Measurements from ENCODE around the gene CPN2. TPM values are rescaled to one million over a fixed set of nuclear protein-coding genes. Genes with fewer than 3 reads are reported as not detected.
A peak's percentile ranks its signal among the peaks of the same experiment; 100 is the strongest.

Gene CPN2
- total RNA-seq, 1 experiment from 2014 or later = 0.09 TPM

DNA sequence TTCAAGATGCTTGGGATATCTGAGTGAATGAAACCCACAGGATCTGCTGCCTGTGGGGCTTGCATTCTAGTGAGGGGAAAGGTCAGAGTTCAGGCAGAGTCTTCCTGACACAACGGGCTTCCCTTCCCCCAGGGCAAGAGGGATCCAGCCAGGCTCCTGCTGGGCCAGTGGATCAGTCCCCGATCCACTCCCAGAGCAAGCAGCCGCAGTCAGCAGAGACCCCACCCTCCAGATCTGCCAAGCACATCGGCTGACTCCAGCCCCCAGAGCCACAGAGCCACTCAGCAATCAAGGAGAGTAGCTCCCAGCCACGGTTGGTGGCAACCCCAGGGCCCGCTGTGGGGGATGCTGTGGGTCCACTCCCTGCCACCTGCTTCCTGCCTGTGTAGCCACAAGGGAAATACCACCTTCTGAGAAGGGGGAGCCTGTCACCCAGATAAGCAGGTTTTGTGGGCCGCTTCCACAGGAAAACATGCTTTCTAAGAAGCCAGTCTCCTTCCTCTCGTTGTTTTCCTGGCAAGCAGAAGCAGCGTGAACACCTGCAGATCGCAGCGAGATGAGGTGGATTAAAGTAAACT, 44.9 kb downstream of the CPN2 start:
- H3K4me3 Mint-ChIP-seq = no peak overlapping the region
- peak overlapping the region; percentile 34; the same call in 1 of the 2 replicates for H3K27ac Mint-ChIP-seq
- peaks cover 47% of the 10 kb centered on the region for H3K4me1 Mint-ChIP-seq
- ChIA-PET CTCF (interaction anchor here (1.0 to 2.5 kb wide), 3 partner anchors 9 to 12 kb away, joined by 3 to 14 read pairs (median 6); no protein-coding TSS in a partner anchor), POLR2A (no interaction called here)
- H3K9me3 Mint-ChIP-seq = no peaks in the 10 kb centered on the region
- TF ChIP-seq, protein P1, sequence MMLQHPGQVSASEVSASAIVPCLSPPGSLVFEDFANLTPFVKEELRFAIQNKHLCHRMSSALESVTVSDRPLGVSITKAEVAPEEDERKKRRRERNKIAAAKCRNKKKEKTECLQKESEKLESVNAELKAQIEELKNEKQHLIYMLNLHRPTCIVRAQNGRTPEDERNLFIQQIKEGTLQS (CRISPR knock-in tag; conservative IDR thresholded peaks at IDR 0.05) = no peak
- TF ChIP-seq, protein P2, sequence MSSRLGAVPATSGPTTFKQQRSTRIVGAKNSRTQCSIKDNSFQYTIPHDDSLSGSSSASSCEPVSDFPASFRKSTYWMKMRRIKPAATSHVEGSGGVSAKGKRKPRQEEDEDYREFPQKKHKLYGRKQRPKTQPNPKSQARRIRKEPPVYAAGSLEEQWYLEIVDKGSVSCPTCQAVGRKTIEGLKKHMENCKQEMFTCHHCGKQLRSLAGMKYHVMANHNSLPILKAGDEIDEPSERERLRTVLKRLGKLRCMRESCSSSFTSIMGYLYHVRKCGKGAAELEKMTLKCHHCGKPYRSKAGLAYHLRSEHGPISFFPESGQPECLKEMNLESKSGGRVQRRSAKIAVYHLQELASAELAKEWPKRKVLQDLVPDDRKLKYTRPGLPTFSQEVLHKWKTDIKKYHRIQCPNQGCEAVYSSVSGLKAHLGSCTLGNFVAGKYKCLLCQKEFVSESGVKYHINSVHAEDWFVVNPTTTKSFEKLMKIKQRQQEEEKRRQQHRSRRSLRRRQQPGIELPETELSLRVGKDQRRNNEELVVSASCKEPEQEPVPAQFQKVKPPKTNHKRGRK (CRISPR knock-in tag; IDR thresholded peaks at IDR 0.05; ENCODE audit: borderline replicate concordance) = no peak
- 0 out of 2 replicates have a peak, but pooled peaks have one; percentile 12 for TF ChIP-seq ZNF423 (CRISPR knock-in tag; IDR thresholded peaks at IDR 0.05)
- TF ChIP-seq, protein P3, sequence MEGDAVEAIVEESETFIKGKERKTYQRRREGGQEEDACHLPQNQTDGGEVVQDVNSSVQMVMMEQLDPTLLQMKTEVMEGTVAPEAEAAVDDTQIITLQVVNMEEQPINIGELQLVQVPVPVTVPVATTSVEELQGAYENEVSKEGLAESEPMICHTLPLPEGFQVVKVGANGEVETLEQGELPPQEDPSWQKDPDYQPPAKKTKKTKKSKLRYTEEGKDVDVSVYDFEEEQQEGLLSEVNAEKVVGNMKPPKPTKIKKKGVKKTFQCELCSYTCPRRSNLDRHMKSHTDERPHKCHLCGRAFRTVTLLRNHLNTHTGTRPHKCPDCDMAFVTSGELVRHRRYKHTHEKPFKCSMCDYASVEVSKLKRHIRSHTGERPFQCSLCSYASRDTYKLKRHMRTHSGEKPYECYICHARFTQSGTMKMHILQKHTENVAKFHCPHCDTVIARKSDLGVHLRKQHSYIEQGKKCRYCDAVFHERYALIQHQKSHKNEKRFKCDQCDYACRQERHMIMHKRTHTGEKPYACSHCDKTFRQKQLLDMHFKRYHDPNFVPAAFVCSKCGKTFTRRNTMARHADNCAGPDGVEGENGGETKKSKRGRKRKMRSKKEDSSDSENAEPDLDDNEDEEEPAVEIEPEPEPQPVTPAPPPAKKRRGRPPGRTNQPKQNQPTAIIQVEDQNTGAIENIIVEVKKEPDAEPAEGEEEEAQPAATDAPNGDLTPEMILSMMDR (IDR thresholded peaks at IDR 0.05) = no peak
- TF ChIP-seq ZNF219 (CRISPR knock-in tag; IDR thresholded peaks at IDR 0.05; ENCODE audit: borderline replicate concordance) = no peak
- ATAC-seq (peak; percentile 66), DNase-seq (ENCODE audit: low spot score) (no peak)
- no peaks in the 10 kb centered on the region for H3K36me3 Mint-ChIP-seq
- H3K27me3 Mint-ChIP-seq (ENCODE audit: low read depth) = peaks cover 4% of the 10 kb centered on the region; the same call in 1 of the 2 replicates

DNA sequence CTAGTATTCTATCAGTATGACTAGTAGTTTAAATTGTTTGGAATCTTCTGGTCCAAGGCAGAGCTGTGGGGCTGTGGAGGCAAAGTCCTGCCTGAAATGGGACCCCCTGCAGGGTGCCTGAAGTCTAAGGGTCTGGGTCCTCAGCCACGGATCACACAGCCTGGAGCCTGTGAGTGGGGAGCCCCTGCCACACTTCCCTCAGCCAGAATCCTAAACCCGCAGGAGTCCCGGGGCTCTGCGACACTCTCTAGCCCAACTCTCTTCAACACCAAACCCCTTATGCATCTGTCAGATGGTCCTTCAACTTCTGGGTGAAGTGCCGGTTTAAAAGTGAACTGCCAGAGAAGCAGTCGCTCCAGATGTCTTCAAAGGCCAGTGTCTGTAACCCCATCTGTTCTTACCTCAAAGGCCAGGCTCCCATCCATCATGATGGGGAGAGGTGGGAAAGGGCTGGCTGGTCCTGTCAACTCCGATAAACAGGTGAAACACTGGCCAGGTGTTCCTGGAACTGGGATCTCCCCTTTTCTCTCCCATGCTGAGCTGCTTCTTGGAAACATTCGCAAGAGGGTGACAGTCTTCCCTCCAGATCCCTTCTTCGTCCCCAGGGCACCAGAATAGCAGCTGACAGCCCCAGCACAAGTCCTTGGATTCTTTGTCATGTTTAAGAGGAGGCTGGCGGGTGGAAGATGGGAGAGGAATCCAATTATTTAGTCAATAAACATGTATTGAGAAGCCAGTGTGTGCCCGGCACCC, 45.6 kb downstream of the CPN2 start:
- H3K27ac Mint-ChIP-seq = peak overlapping the region; percentile 34; the same call in 1 of the 2 replicates
- H3K27me3 Mint-ChIP-seq (ENCODE audit: low read depth) = peaks cover 4% of the 10 kb centered on the region; the same call in 1 of the 2 replicates
- no peak overlapping the region for H3K4me3 Mint-ChIP-seq
- ChIA-PET POLR2A (no interaction called here), CTCF (interaction anchor here (1.0 to 2.5 kb wide), 3 partner anchors 8 to 11 kb away, joined by 3 to 14 read pairs (median 6); no protein-coding TSS in a partner anchor)
- DNase-seq (ENCODE audit: low spot score) (no peak), ATAC-seq (peak; percentile 29)
- peaks cover 51% of the 10 kb centered on the region for H3K4me1 Mint-ChIP-seq
- H3K9me3 Mint-ChIP-seq = no peaks in the 10 kb centered on the region
- no peaks in the 10 kb centered on the region for H3K36me3 Mint-ChIP-seq
- TF ChIP-seq CREB1 (CRISPR knock-in tag; IDR thresholded peaks at IDR 0.05) (no peak), ZNF396 (CRISPR knock-in tag; IDR thresholded peaks at IDR 0.05; ENCODE audit: borderline replicate concordance) (no peak), SP1 (CRISPR knock-in tag; conservative IDR thresholded peaks at IDR 0.05) (no peak), JAZF1 (CRISPR knock-in tag; IDR thresholded peaks at IDR 0.05) (no peak), ELF4 (CRISPR knock-in tag; IDR thresholded peaks at IDR 0.05; ENCODE audit: low read depth) (no peak), FOXK1 (CRISPR knock-in tag; IDR thresholded peaks at IDR 0.05) (no peak), ETV6 (CRISPR knock-in tag; IDR thresholded peaks at IDR 0.05) (no peak), NFYB (CRISPR knock-in tag; conservative IDR thresholded peaks at IDR 0.05; ENCODE audit: low read depth) (no peak)
- TF ChIP-seq, protein P4, sequence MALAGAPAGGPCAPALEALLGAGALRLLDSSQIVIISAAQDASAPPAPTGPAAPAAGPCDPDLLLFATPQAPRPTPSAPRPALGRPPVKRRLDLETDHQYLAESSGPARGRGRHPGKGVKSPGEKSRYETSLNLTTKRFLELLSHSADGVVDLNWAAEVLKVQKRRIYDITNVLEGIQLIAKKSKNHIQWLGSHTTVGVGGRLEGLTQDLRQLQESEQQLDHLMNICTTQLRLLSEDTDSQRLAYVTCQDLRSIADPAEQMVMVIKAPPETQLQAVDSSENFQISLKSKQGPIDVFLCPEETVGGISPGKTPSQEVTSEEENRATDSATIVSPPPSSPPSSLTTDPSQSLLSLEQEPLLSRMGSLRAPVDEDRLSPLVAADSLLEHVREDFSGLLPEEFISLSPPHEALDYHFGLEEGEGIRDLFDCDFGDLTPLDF (CRISPR knock-in tag; IDR thresholded peaks at IDR 0.05) = no peak
- TF ChIP-seq, protein P5, sequence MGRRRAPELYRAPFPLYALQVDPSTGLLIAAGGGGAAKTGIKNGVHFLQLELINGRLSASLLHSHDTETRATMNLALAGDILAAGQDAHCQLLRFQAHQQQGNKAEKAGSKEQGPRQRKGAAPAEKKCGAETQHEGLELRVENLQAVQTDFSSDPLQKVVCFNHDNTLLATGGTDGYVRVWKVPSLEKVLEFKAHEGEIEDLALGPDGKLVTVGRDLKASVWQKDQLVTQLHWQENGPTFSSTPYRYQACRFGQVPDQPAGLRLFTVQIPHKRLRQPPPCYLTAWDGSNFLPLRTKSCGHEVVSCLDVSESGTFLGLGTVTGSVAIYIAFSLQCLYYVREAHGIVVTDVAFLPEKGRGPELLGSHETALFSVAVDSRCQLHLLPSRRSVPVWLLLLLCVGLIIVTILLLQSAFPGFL (CRISPR knock-in tag; IDR thresholded peaks at IDR 0.05; ENCODE audit: borderline replicate concordance) = no peak
- TF ChIP-seq, protein P6, sequence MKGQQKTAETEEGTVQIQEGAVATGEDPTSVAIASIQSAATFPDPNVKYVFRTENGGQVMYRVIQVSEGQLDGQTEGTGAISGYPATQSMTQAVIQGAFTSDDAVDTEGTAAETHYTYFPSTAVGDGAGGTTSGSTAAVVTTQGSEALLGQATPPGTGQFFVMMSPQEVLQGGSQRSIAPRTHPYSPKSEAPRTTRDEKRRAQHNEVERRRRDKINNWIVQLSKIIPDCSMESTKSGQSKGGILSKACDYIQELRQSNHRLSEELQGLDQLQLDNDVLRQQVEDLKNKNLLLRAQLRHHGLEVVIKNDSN (CRISPR knock-in tag; IDR thresholded peaks at IDR 0.05) = no peak
- TF ChIP-seq, protein P7, sequence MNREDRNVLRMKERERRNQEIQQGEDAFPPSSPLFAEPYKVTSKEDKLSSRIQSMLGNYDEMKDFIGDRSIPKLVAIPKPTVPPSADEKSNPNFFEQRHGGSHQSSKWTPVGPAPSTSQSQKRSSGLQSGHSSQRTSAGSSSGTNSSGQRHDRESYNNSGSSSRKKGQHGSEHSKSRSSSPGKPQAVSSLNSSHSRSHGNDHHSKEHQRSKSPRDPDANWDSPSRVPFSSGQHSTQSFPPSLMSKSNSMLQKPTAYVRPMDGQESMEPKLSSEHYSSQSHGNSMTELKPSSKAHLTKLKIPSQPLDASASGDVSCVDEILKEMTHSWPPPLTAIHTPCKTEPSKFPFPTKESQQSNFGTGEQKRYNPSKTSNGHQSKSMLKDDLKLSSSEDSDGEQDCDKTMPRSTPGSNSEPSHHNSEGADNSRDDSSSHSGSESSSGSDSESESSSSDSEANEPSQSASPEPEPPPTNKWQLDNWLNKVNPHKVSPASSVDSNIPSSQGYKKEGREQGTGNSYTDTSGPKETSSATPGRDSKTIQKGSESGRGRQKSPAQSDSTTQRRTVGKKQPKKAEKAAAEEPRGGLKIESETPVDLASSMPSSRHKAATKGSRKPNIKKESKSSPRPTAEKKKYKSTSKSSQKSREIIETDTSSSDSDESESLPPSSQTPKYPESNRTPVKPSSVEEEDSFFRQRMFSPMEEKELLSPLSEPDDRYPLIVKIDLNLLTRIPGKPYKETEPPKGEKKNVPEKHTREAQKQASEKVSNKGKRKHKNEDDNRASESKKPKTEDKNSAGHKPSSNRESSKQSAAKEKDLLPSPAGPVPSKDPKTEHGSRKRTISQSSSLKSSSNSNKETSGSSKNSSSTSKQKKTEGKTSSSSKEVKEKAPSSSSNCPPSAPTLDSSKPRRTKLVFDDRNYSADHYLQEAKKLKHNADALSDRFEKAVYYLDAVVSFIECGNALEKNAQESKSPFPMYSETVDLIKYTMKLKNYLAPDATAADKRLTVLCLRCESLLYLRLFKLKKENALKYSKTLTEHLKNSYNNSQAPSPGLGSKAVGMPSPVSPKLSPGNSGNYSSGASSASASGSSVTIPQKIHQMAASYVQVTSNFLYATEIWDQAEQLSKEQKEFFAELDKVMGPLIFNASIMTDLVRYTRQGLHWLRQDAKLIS (CRISPR knock-in tag; IDR thresholded peaks at IDR 0.05; ENCODE audit: borderline replicate concordance) = no peak
- TF ChIP-seq, protein P2 (CRISPR knock-in tag; IDR thresholded peaks at IDR 0.05; ENCODE audit: borderline replicate concordance) = no peak

All from WTC11 (cell line).